Neural cell (in vitro differentiated cells): ENCODE data around the gene SNAP25. TPM values are rescaled to one million over a fixed set of nuclear protein-coding genes. Genes with fewer than 3 reads are reported as not detected.

Experiments used
- H2AFZ ChIP-seq: fragments of 200-600, 300-800 bp; sonication (generic), shearing (Covaris generic); 2 replicates; pipeline ENCODE4 v1.6.0; 2014; ENCODE audit warnings: low read depth, mild to moderate bottlenecking, antibody characterized with exemption, low read length, moderate library complexity
- H3F3A ChIP-seq: fragments of 200-600 bp; shearing (Covaris generic); 2 replicates; pipeline ENCODE4 v1.6.1; 2016; ENCODE audit warnings: mild to moderate bottlenecking, moderate library complexity, mixed read lengths, antibody characterized with exemption, low read length; ENCODE audit not compliant: insufficient read depth, poor library complexity, severe bottlenecking
- H3K27ac ChIP-seq: fragments of 200-600, 300-800 bp; sonication (generic), shearing (Covaris generic); 2 replicates; pipeline ENCODE4 v1.5.1; 2014; ENCODE audit warnings: mild to moderate bottlenecking, low read length, moderate library complexity
- H3K27me3 ChIP-seq: fragments of 300-800, 200-600 bp; sonication (generic), shearing (Covaris generic); 2 replicates; pipeline ENCODE4 v1.6.0; 2014; ENCODE audit warnings: mild to moderate bottlenecking, low read depth, low read length, moderate library complexity; ENCODE audit not compliant: insufficient read depth
- H3K36me3 ChIP-seq: fragments of 300-800, 200-600 bp; sonication (generic), shearing (Covaris generic); 2 replicates; pipeline ENCODE4 v1.5.1; 2014; ENCODE audit warnings: mild to moderate bottlenecking, antibody characterized with exemption, low read length, moderate library complexity; ENCODE audit not compliant: insufficient read depth
- H3K4me2 ChIP-seq: fragments of 300-800, 200-600 bp; sonication (generic), shearing (Covaris generic); 2 replicates; pipeline ENCODE4 v1.6.0; 2014; ENCODE audit warnings: mild to moderate bottlenecking, low read length
- H3K4me3 ChIP-seq: fragments of 300-800, 200-600 bp; sonication (generic), shearing (Covaris generic); 2 replicates; pipeline ENCODE4 v1.5.1; 2014; ENCODE audit warnings: mild to moderate bottlenecking, low read length, moderate library complexity
- H3K79me2 ChIP-seq: fragments of 200-600 bp; shearing (Covaris generic); replicated peaks from 2 replicates; pipeline ENCODE4 v1.6.0; 2014; ENCODE audit warnings: mild to moderate bottlenecking, low read length, moderate library complexity; ENCODE audit not compliant: insufficient read depth
- H3K9ac ChIP-seq: fragments of 300-800, 200-600 bp; sonication (generic), shearing (Covaris generic); 2 replicates; pipeline ENCODE4 v1.6.1; 2016; ENCODE audit warnings: mild to moderate bottlenecking, low read length, mixed read lengths
- H3K9me2 ChIP-seq: fragments of 200-600 bp; shearing (Covaris generic); 2 replicates; pipeline ENCODE4 v1.6.1; 2016; ENCODE audit warnings: mild to moderate bottlenecking, low read length, mixed read lengths; ENCODE audit not compliant: insufficient read depth
- H3K9me3 ChIP-seq: fragments of 200-600, 300-800 bp; sonication (generic), shearing (Covaris generic); 2 replicates; pipeline ENCODE4 v1.6.1; 2016; ENCODE audit warnings: mild to moderate bottlenecking, mixed run types, low read length, moderate library complexity, mixed read lengths
- H4K20me1 ChIP-seq: fragments of 200-600 bp; shearing (Covaris generic); 2 replicates; pipeline ENCODE4 v1.6.1; 2016; ENCODE audit warnings: mild to moderate bottlenecking, mixed run types; ENCODE audit not compliant: insufficient read depth
- CTCF ChIP-seq: fragments of 450-650 bp; IDR thresholded peaks from 2 replicates; pipeline ENCODE4 v1.5.1; 2014; ENCODE audit warnings: antibody characterized with exemption, mild to moderate bottlenecking, moderate library complexity; ENCODE audit not compliant: poor library complexity, severe bottlenecking
- EP300 ChIP-seq: fragments of 450-650 bp; conservative IDR thresholded peaks from 2 replicates; pipeline ENCODE4 v1.6.1; 2014; ENCODE audit warnings: antibody characterized with exemption, mild to moderate bottlenecking, moderate library complexity; ENCODE audit not compliant: poor library complexity, severe bottlenecking
- EZH2 ChIP-seq: fragments of 200-600, 300-800 bp; shearing (Covaris generic), sonication (generic); IDR thresholded peaks from 2 replicates; pipeline ENCODE4 v1.6.1; 2014; ENCODE audit warnings: antibody characterized with exemption, low read length, borderline replicate concordance, mild to moderate bottlenecking; ENCODE audit not compliant: insufficient read depth, poor library complexity, severe bottlenecking
- MXI1 ChIP-seq: fragments of 450-650 bp; conservative IDR thresholded peaks from 2 replicates; pipeline ENCODE4 v1.6.1; 2014; ENCODE audit warnings: antibody characterized with exemption, mild to moderate bottlenecking; ENCODE audit not compliant: poor library complexity, severe bottlenecking
- POLR2AphosphoS5 ChIP-seq: IDR thresholded peaks from 2 replicates; pipeline ENCODE4 v1.6.1; 2012
- RAD21 ChIP-seq: fragments of 450-650 bp; conservative IDR thresholded peaks from 2 replicates; pipeline ENCODE4 v1.6.1; 2014; ENCODE audit warnings: antibody characterized with exemption, mild to moderate bottlenecking, moderate library complexity
- SMC3 ChIP-seq: fragments of 450-650 bp; conservative IDR thresholded peaks from 2 replicates; pipeline ENCODE4 v1.6.1; 2014; ENCODE audit warnings: antibody characterized with exemption, mild to moderate bottlenecking, moderate library complexity; ENCODE audit not compliant: poor library complexity
- TAF1 ChIP-seq: IDR thresholded peaks from 2 replicates; pipeline ENCODE4 v1.6.1; 2012; ENCODE audit warnings: low read depth
- polyA plus RNA-seq: library from polyadenylated mRNA; depleted of rRNA; stranded (reverse); fragments of >200 nt; gene quantifications from 2 replicates; pipeline ENCODE4 v1.2.3, GENCODE V29; 2014
- TF ChIP-seq, protein P1 (sequence below): IDR thresholded peaks from 2 replicates; pipeline ENCODE4 v1.6.1; 2012; ENCODE audit warnings: borderline replicate concordance

Gene SNAP25
- polyA plus RNA-seq, 1 donor from 2014 or later = 139 TPM

DNA sequence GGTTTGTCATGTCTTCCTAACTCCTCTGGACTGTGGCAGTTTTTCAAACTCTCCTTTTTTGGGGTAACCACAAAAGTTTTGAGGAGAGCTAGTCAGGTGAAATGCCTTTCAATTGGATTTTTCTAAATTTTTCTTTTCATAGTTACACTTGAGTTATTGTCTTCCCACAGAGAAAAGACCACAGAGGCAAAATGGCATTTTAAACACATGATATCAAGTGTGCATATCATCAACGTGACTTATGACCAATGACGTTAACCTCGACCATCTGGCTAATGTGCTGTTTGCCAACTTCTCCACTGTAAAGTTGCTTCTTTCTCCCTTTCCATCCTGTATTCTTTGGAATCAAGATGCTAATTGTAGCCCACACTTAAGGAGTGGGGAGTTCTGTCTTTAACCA is 41.3 kb upstream of the SNAP25 start:
- Histone ChIP-seq H3K9me2 (no peaks in the 10 kb centered on the region), H3K27me3 (peaks cover 8% of the 10 kb centered on the region), H4K20me1 (no peaks in the 10 kb centered on the region), H3K9ac (no peak overlapping the region), H3K36me3 (no peaks in the 10 kb centered on the region), H3K79me2 (no peaks in the 10 kb centered on the region), H3K9me3 (no peaks in the 10 kb centered on the region), H3K4me3 (no peak overlapping the region), H3F3A (no peaks in the 10 kb centered on the region), H3K27ac (no peak overlapping the region), H3K4me2 (no peak overlapping the region), H2AFZ (no peak overlapping the region)
- TF ChIP-seq POLR2AphosphoS5 = no peak
- no peak for TF ChIP-seq SMC3
- TF ChIP-seq CTCF = no peak
- TF ChIP-seq EZH2 = no peak
- no peak for TF ChIP-seq TAF1
- no peak for TF ChIP-seq RAD21
- TF ChIP-seq, protein P1, sequence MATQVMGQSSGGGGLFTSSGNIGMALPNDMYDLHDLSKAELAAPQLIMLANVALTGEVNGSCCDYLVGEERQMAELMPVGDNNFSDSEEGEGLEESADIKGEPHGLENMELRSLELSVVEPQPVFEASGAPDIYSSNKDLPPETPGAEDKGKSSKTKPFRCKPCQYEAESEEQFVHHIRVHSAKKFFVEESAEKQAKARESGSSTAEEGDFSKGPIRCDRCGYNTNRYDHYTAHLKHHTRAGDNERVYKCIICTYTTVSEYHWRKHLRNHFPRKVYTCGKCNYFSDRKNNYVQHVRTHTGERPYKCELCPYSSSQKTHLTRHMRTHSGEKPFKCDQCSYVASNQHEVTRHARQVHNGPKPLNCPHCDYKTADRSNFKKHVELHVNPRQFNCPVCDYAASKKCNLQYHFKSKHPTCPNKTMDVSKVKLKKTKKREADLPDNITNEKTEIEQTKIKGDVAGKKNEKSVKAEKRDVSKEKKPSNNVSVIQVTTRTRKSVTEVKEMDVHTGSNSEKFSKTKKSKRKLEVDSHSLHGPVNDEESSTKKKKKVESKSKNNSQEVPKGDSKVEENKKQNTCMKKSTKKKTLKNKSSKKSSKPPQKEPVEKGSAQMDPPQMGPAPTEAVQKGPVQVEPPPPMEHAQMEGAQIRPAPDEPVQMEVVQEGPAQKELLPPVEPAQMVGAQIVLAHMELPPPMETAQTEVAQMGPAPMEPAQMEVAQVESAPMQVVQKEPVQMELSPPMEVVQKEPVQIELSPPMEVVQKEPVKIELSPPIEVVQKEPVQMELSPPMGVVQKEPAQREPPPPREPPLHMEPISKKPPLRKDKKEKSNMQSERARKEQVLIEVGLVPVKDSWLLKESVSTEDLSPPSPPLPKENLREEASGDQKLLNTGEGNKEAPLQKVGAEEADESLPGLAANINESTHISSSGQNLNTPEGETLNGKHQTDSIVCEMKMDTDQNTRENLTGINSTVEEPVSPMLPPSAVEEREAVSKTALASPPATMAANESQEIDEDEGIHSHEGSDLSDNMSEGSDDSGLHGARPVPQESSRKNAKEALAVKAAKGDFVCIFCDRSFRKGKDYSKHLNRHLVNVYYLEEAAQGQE = no peak
- no peak for TF ChIP-seq MXI1
- TF ChIP-seq EP300 = no peak

DNA sequence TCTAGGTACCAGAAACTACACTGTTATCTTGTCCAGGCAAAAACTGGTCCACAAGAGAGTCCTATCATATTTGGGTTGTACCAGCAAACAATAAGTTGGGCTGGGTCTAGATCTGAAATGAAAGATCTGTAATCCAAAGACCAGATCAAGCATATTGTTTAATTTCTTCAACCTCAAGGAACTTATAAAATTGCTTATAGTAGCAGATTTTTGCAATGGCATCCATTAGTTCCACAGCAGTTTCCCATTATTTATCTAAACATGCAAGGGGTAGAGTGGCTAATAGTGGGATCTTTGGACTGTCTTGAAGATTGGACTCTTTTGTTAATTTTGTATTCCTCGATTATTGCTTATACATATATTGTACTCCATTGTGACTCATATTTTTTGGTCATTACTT is 40.5 kb upstream of the SNAP25 start:
- Histone ChIP-seq H3K4me2 (no peak overlapping the region), H3K9me3 (no peaks in the 10 kb centered on the region), H3K79me2 (no peaks in the 10 kb centered on the region), H4K20me1 (no peaks in the 10 kb centered on the region), H3K36me3 (no peaks in the 10 kb centered on the region), H3K9me2 (no peaks in the 10 kb centered on the region), H3K27ac (no peak overlapping the region), H3F3A (no peaks in the 10 kb centered on the region), H2AFZ (no peak overlapping the region), H3K4me3 (no peak overlapping the region), H3K27me3 (peaks cover under 1% of the 10 kb centered on the region), H3K9ac (no peak overlapping the region)
- TF ChIP-seq, protein P1 = no peak
- TF ChIP-seq RAD21 (no peak), SMC3 (no peak), MXI1 (no peak), CTCF (no peak), EP300 (no peak), POLR2AphosphoS5 (no peak), TAF1 (no peak)
